GM21423 (cell line): Measurements from ENCODE around the gene PRKG1.
"Not testable (repeated sequence)": the region's sequence is repeated elsewhere in the genome, so short reads cannot be mapped to it uniquely, and the experiment has no call there.

ENCODE experiments used
- ATAC-seq: cut with Tn5 transposase; IDR thresholded peaks from one replicate; pipeline ENCODE4 v1.9.1; 2021; ENCODE audit warnings: mild to moderate bottlenecking, moderate library complexity; ENCODE audit not compliant: unreplicated experiment

PRKG1 gene

GRCh38 chr10:51564896-51565510 lies 490.7 kb downstream of the PRKG1 start:
- ATAC-seq: no peak

DNA sequence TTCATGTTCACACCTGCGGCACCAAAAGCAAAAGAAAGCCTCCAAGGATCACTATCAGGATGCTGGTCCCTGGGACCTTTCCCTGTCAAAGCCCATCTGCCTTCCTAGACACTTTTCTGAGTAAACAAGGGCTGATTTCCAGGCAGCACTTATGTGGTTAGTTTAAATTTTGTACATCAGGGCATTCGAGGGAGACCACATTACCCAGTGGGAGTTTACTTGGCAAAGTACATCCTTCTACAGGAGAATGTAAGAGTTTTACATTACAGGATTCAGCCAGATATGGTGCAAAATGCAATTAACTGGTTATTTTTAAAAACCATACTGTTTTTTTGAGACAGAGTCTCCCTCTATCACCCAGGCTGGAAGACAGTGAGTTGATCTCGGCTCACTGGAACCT lies 493.0 kb downstream of the PRKG1 start:
- no peak for ATAC-seq

- no peak for ATAC-seq
Observed at GRCh38 chr10:51569467-51569866, 495.2 kb downstream of the PRKG1 start.

DNA sequence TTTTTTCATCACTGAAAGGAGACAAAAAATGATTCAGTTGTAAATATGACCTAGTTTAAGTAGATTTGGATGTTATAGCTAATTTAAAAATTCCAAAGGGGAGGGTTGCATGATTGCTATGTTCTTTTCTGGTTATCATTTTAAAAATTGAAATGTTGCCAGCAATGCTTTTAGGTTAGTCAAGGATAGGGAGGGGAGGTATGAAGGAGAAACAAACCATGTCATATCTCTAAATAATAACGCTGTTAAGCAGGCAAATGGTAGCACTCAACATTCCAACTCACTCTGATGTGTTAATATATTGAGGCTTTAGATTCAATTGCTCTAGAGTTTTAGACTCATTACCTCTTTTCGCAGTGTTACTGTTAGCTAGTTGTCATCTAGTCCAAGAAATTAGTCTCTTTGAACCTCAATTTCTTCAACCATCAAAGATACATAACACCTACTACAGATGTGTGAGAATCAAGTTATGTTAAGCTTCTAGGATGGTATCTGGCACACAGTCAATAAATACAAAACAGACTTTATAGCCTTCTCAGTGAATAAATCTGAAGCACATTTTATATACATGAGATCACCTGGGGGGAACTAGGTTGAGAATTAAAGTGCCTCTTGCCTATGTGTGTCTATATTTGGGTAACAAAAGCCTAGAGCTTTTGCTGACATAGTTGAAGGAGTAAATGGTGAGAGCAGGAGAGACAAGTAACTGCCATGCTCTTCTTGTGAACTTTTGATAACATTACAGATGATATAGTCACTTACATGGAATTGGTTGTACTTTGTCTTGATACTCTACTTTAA lies 500.2 kb downstream of the PRKG1 start:
- ATAC-seq: no peak

- not testable (repeated sequence) for ATAC-seq
Observed at GRCh38 chr10:51581196-51581595, 506.9 kb downstream of the PRKG1 start.

DNA sequence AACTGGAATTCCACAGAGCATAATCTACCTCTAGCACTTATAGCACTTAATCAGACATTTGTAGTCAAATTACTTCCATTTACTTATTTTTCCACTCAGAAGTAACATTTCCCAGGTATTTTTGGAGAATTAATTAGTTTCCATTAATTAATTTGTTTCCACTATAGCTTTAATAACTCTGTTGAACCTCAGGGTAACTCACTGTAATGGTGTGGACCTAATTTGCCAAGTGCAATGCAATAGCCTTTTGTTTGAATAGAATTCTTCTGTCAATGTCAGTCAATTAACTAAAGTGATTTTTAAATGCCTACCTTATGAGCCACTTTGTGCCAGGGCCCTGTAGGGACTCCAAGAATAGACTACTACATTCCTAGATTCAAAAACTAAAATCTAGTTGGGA lies 509.7 kb downstream of the PRKG1 start:
- ATAC-seq: no peak

DNA sequence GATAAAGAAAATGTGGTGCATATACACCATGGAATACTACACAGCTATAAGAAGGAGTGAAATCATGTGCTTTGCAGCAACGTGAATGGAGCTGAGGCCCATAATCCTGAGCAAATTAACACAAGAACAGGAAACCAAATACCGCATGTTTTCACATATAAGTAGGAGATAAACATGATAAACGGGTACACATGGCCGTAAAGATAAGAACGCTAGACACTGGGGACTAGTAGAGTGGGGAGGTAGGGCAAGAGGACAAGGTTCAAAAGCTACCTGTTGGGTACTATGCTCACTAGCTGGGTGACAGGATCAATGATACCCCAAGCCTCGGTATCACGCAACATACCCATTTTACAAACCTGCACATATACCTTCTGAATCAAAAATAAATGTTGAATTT lies 511.5 kb downstream of the PRKG1 start:
- no peak for ATAC-seq

DNA sequence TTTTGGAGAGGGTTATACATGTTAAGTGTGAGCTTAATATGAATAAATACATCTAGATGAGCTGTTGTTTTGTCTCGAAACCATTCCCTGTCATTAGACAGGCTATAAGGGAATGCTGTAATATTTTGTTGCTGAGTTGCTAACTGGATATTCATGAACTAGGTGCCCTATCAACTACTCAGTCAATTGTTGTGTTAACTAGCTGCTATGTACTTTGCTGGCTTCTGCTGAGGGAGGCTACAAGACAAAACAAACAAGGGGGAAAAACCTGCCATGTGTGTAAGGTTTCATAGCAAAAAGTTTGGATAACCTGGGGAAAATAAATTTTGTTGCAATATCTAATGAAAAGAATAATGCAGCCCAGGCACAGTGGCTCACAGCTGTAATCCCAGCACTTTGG lies 514.7 kb downstream of the PRKG1 start:
- no peak for ATAC-seq

DNA sequence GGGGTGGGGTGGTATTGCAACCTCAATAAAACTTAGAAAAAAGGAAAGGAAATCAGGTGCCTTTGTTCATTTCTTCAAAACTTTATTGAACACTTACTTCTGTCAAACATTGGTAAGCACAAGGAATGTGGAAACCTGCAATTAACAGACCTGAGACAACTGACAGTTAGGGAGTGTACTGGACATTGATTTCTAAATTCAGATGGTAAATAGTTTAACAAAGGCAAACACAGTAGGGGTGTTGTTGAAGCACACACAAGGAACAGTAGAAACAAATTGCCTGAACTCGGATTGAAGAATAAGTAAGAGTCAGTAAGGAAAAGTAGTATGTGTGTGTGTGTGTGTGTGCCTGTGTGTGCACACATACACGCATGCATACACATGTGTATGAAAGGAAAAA lies 516.5 kb downstream of the PRKG1 start:
- no peak for ATAC-seq

GRCh38 chr10:51596695-51597094 lies 522.4 kb downstream of the PRKG1 start:
- ATAC-seq: no peak

DNA sequence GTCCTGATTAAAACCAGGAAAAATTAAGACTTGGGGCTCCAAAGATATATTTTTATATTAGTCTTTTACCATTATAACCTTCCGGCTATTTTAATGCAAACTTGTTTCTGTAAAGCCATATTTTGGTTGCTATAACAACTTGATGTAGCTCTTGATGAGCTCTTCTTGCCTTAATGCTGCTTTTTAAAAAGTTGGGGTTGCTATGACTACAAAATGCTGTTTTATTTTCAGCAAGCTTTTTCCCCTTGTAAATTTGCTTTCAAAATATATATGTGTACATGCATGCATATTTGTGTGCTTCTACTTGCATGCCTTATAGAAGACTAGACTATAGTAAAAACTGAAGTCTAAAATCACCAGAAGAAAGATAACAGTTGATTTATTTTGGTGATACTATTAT lies 525.4 kb downstream of the PRKG1 start:
- no peak for ATAC-seq

- no peak for ATAC-seq
Observed at GRCh38 chr10:51602326-51602725, 528.0 kb downstream of the PRKG1 start.

DNA sequence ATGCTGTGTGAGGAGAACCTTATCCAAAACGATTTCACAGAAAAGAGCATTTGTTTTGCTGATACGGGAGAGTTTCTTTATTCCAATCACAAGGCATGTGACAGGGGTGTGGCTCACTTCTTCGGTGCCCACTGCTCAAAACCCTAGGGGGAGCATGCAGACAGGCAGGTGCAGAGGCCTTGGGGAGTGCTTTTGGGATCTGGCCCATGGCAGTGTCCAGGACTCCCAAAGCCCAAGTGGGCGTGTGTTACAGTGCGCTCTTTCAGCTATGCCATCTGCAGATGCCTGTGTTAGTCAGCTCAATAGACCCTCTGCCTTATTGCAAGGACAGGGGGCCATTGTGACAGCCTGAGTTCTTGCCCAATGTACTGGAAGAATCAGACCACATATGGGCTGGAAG lies 530.3 kb downstream of the PRKG1 start:
- no peak for ATAC-seq

- ATAC-seq: no peak
Observed at GRCh38 chr10:51606825-51607462, 532.7 kb downstream of the PRKG1 start.

GRCh38 chr10:51607463-51607835 lies 533.2 kb downstream of the PRKG1 start:
- no peak for ATAC-seq

- no peak for ATAC-seq
Observed at GRCh38 chr10:51608211-51608610, 533.9 kb downstream of the PRKG1 start.

DNA sequence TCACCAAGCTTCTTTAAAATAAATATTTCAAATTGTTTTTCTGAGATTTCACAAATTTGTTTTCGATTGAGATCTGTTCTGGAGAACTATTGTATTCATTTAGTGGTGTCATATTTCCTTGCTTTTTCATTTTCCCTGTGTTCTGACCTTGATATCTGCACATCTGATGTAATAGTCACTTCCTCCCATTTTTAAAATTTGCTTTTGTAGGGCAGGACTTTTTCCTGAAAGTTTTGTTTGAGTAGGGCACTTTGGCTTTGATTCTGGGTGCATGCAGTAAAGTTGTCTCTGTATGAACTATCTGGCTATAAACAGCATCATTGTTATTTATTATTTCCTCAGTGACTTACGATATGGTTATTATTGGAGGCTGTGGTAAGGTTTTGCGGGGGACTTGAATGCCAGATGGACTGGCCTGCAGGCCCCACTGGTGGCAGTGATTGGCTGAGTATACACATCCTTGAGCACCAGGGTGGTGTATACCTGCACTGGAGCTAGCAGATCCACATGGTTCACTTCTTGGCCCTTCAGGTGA lies 541.5 kb downstream of the PRKG1 start:
- ATAC-seq: no peak

GRCh38 chr10:51617576-51618235 lies 543.4 kb downstream of the PRKG1 start:
- no peak for ATAC-seq

GRCh38 chr10:51619365-51619764 lies 545.1 kb downstream of the PRKG1 start:
- no peak for ATAC-seq

- peak; percentile 62 for ATAC-seq
Observed at GRCh38 chr10:51620131-51620530, 545.8 kb downstream of the PRKG1 start.

GRCh38 chr10:51624013-51624412 lies 549.7 kb downstream of the PRKG1 start:
- no peak for ATAC-seq
